ENCODE data around the gene HMGN2. TPM values are rescaled to one million over a fixed set of nuclear protein-coding genes. Genes with fewer than 3 reads are reported as not detected.

HMGN2 gene
- total RNA-seq, 1 experiment from 2014 or later: 421 TPM

DNA sequence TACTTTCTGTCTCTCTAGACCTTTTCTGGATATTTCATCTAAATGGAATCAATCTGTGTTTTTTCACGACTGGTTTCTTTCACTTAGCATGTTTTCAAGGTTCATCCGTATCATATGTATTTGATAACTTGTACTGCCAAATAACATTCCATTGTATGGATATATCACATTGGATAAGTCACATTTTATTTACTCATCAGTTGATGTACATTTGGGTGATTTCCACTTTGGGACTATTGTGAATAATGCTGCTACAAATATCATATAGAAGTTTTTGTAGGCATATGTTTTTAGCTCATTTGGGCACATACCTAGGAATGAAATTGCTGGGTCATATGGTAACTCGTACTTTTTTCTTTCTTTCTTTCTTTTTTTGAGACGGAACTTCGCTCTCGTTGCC lies 6.7 kb downstream of the HMGN2 start:
- BruUV-seq (replicated peaks): no TSS peak
- POLR2A ChIA-PET: no interaction called here

GRCh38 chr1:26482921-26483320 lies 10.7 kb downstream of the HMGN2 start:
- BruUV-seq (replicated peaks): no TSS peak
- ChIA-PET POLR2A (interaction anchor here (0.6 kb wide), 1 partner anchor 17 kb away, joined by 3 read pairs; no protein-coding TSS in a partner anchor), CTCF (no interaction called here)
- Histone ChIP-seq H3K9me3 (no peaks in the 10 kb centered on the region), H3K4me3 (ENCODE audit: low read depth, low read length) (no peak overlapping the region), H3K4me1 (no peaks in the 10 kb centered on the region), H3K36me3 (ENCODE audit: control insufficient read depth, insufficient read depth, low read length) (no peaks in the 10 kb centered on the region), H3K27me3 (replicated peaks; ENCODE audit: control insufficient read depth, insufficient read depth, low read length) (no peaks in the 10 kb centered on the region)
- Mint-ChIP-seq H3K9me3 (ENCODE audit: unreplicated experiment) (no peaks in the 10 kb centered on the region), H3K27ac (ENCODE audit: unreplicated experiment) (peak overlapping the region; percentile 2), H3K4me3 (ENCODE audit: unreplicated experiment) (no peak overlapping the region), H3K27me3 (ENCODE audit: insufficient read depth, unreplicated experiment) (no peaks in the 10 kb centered on the region), H3K36me3 (ENCODE audit: insufficient read depth, unreplicated experiment) (peaks cover 57% of the 10 kb centered on the region), H3K4me1 (ENCODE audit: low read depth, unreplicated experiment) (no peaks in the 10 kb centered on the region)
- no peak for DNase-seq
- TF ChIP-seq CTCF (IDR thresholded peaks at IDR 0.05; ENCODE audit: insufficient read depth in 1 of 2, low read depth in 1 of 2, low read length in 1 of 2, severe bottlenecking in 1 of 2, unreplicated experiment in 1 of 2): no peak
- intact Hi-C loops (cut with micrococcal nuclease; ENCODE audit: unreplicated experiment): no loop called here

More for the DNA sequence above, 6.7 kb downstream of the HMGN2 start:
- peaks cover 3% of the 10 kb centered on the region for H3K36me3 ChIP-seq (ENCODE audit: control insufficient read depth, insufficient read depth, low read length)
- intact Hi-C loops (cut with micrococcal nuclease; ENCODE audit: unreplicated experiment): no loop called here
- Mint-ChIP-seq H3K36me3 (ENCODE audit: insufficient read depth, unreplicated experiment) (peaks cover 91% of the 10 kb centered on the region), H3K27ac (ENCODE audit: unreplicated experiment) (no peak overlapping the region), H3K9me3 (ENCODE audit: unreplicated experiment) (no peaks in the 10 kb centered on the region), H3K4me3 (ENCODE audit: unreplicated experiment) (no peak overlapping the region), H3K27me3 (ENCODE audit: insufficient read depth, unreplicated experiment) (no peaks in the 10 kb centered on the region), H3K4me1 (ENCODE audit: low read depth, unreplicated experiment) (no peaks in the 10 kb centered on the region)
- H3K9me3 ChIP-seq: no peaks in the 10 kb centered on the region
- H3K27me3 ChIP-seq (replicated peaks; ENCODE audit: control insufficient read depth, insufficient read depth, low read length): no peaks in the 10 kb centered on the region
- no peak for DNase-seq
- peaks cover 9% of the 10 kb centered on the region for H3K4me1 ChIP-seq
- no peak overlapping the region for H3K4me3 ChIP-seq (ENCODE audit: low read depth, low read length)
- no peak for TF ChIP-seq CTCF (IDR thresholded peaks at IDR 0.05; ENCODE audit: insufficient read depth in 1 of 2, low read depth in 1 of 2, low read length in 1 of 2, severe bottlenecking in 1 of 2, unreplicated experiment in 1 of 2)
- CTCF ChIA-PET: no interaction called here

DNA sequence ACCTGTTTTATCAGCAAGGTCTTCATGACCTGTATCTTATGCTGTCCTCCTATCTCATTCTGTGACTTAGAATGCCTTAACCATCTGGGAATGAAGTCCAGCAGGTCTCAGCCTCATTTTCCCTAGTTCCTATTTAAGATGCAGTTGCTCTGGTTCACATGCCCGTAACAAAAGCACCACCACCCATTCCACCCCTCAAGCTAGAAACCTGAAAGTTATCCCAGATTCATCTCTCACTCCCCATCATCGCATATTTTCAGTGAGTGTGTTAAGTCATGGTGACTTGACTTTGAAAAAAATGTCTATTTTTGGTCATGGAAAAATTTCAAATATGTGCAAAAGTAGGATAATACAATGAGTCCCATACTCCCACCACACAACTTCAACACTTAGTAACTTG lies 11.7 kb downstream of the HMGN2 start:
- no peak for DNase-seq
- CTCF ChIA-PET: no interaction called here
- Mint-ChIP-seq H3K4me3 (ENCODE audit: unreplicated experiment) (no peak overlapping the region), H3K9me3 (ENCODE audit: unreplicated experiment) (no peaks in the 10 kb centered on the region), H3K27me3 (ENCODE audit: insufficient read depth, unreplicated experiment) (no peaks in the 10 kb centered on the region), H3K4me1 (ENCODE audit: low read depth, unreplicated experiment) (no peaks in the 10 kb centered on the region), H3K36me3 (ENCODE audit: insufficient read depth, unreplicated experiment) (peaks cover 46% of the 10 kb centered on the region), H3K27ac (ENCODE audit: unreplicated experiment) (no peak overlapping the region)
- intact Hi-C loops (cut with micrococcal nuclease; ENCODE audit: unreplicated experiment): no loop called here
- H3K27me3 ChIP-seq (replicated peaks; ENCODE audit: control insufficient read depth, insufficient read depth, low read length): no peaks in the 10 kb centered on the region
- BruUV-seq (replicated peaks): no TSS peak
- no peaks in the 10 kb centered on the region for H3K36me3 ChIP-seq (ENCODE audit: control insufficient read depth, insufficient read depth, low read length)
- POLR2A ChIA-PET: no interaction called here
- no peaks in the 10 kb centered on the region for H3K4me1 ChIP-seq
- no peaks in the 10 kb centered on the region for H3K9me3 ChIP-seq
- no peak for TF ChIP-seq CTCF (IDR thresholded peaks at IDR 0.05; ENCODE audit: insufficient read depth in 1 of 2, low read depth in 1 of 2, low read length in 1 of 2, severe bottlenecking in 1 of 2, unreplicated experiment in 1 of 2)
- H3K4me3 ChIP-seq (ENCODE audit: low read depth, low read length): no peak overlapping the region

Measured in Caco-2 (cell line).